Measurements from ENCODE around the gene CGB2. TPM values are rescaled to one million over a fixed set of nuclear protein-coding genes. Genes with fewer than 3 reads are reported as not detected.

The CGB2 gene
- total and polyA plus RNA-seq, 2 of the 13 experiments (the other 11 are each of a cell fraction or from before 2014, with no cell fraction given): not detected

DNA sequence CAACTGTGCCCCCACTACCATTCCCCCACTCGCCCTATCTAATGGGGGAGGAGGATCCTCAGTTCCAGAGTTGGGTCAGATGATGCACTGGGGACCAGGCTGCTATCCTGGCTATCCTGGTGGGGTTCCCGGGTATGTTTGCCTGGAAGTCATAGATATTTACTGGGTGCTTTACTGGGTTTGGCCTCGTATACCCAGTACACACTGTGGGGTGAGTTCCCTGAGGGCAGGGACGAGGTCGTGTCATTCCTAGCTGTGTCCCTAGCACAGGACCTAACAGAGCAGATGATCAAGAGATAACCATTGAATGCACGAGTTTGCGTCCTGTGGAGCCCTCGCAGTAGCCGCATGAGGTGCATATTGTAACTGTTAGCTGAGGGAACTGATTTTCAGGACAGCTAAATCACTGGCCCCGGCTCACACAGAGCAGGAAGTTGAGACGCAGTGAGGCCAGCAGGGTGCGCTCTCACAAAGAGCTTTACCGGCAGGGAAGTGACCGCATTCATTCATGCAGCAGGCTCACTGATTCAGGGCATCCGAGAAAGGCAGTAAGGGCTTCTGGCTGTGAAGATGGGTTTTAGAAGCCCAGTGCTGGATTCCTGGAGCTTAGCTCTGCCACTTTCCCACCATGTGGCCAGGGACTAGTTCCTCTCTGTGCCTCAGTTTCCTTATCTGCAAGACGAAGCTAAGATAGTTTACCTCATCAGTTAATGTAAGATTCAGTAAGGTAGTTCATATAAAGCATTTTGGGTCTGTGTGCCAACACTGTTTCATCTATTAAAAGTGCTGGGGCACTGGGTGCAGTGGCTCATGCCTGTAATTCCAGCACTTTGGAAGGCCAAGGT, 32.0 kb upstream of the CGB2 start (continued):
- TF ChIP-seq, protein P1, sequence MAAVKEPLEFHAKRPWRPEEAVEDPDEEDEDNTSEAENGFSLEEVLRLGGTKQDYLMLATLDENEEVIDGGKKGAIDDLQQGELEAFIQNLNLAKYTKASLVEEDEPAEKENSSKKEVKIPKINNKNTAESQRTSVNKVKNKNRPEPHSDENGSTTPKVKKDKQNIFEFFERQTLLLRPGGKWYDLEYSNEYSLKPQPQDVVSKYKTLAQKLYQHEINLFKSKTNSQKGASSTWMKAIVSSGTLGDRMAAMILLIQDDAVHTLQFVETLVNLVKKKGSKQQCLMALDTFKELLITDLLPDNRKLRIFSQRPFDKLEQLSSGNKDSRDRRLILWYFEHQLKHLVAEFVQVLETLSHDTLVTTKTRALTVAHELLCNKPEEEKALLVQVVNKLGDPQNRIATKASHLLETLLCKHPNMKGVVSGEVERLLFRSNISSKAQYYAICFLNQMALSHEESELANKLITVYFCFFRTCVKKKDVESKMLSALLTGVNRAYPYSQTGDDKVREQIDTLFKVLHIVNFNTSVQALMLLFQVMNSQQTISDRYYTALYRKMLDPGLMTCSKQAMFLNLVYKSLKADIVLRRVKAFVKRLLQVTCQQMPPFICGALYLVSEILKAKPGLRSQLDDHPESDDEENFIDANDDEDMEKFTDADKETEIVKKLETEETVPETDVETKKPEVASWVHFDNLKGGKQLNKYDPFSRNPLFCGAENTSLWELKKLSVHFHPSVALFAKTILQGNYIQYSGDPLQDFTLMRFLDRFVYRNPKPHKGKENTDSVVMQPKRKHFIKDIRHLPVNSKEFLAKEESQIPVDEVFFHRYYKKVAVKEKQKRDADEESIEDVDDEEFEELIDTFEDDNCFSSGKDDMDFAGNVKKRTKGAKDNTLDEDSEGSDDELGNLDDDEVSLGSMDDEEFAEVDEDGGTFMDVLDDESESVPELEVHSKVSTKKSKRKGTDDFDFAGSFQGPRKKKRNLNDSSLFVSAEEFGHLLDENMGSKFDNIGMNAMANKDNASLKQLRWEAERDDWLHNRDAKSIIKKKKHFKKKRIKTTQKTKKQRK (IDR thresholded peaks at IDR 0.05; ENCODE audit: low read length): no peak
- TF ChIP-seq ELF1 (CRISPR knock-in tag; IDR thresholded peaks at IDR 0.05) (0 out of 2 replicates have a peak, but pooled peaks have one; percentile 53), ZFX (CRISPR knock-in tag; IDR thresholded peaks at IDR 0.05; ENCODE audit: low read depth) (no peak), ZNF749 (CRISPR knock-in tag; IDR thresholded peaks at IDR 0.05; ENCODE audit: borderline replicate concordance) (no peak), ELF3 (CRISPR knock-in tag; IDR thresholded peaks at IDR 0.05) (0 out of 2 replicates have a peak, but pooled peaks have one; percentile 42), ZNF205 (CRISPR knock-in tag; IDR thresholded peaks at IDR 0.05) (no peak), RAD21 (CRISPR knock-in tag; IDR thresholded peaks at IDR 0.05) (no peak), SSRP1 (CRISPR knock-in tag; IDR thresholded peaks at IDR 0.05) (no peak), JUN (CRISPR knock-in tag; IDR thresholded peaks at IDR 0.05) (no peak), MAFG (CRISPR knock-in tag; IDR thresholded peaks at IDR 0.05) (no peak), ETV6 (CRISPR knock-in tag; conservative IDR thresholded peaks at IDR 0.05) (no peak), MBD4 (IDR thresholded peaks at IDR 0.05; ENCODE audit: borderline replicate concordance, low read length) (no peak), GLI4 (CRISPR knock-in tag; IDR thresholded peaks at IDR 0.05; ENCODE audit: borderline replicate concordance) (no peak)
- TF ChIP-seq, protein P2, sequence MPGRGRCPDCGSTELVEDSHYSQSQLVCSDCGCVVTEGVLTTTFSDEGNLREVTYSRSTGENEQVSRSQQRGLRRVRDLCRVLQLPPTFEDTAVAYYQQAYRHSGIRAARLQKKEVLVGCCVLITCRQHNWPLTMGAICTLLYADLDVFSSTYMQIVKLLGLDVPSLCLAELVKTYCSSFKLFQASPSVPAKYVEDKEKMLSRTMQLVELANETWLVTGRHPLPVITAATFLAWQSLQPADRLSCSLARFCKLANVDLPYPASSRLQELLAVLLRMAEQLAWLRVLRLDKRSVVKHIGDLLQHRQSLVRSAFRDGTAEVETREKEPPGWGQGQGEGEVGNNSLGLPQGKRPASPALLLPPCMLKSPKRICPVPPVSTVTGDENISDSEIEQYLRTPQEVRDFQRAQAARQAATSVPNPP (CRISPR knock-in tag; IDR thresholded peaks at IDR 0.05): no peak
- TF ChIP-seq, protein P3, sequence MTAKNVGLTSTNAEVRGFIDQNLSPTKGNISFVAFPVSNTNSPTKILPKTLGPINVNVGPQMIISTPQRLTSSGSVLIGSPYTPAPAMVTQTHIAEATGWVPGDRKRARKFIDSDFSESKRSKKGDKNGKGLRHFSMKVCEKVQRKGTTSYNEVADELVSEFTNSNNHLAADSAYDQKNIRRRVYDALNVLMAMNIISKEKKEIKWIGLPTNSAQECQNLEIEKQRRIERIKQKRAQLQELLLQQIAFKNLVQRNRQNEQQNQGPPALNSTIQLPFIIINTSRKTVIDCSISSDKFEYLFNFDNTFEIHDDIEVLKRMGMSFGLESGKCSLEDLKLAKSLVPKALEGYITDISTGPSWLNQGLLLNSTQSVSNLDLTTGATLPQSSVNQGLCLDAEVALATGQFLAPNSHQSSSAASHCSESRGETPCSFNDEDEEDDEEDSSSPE (CRISPR knock-in tag; IDR thresholded peaks at IDR 0.05): no peak
- TF ChIP-seq, protein P4, sequence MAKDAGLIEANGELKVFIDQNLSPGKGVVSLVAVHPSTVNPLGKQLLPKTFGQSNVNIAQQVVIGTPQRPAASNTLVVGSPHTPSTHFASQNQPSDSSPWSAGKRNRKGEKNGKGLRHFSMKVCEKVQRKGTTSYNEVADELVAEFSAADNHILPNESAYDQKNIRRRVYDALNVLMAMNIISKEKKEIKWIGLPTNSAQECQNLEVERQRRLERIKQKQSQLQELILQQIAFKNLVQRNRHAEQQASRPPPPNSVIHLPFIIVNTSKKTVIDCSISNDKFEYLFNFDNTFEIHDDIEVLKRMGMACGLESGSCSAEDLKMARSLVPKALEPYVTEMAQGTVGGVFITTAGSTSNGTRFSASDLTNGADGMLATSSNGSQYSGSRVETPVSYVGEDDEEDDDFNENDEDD (CRISPR knock-in tag; IDR thresholded peaks at IDR 0.05; ENCODE audit: borderline replicate concordance): no peak
- TF ChIP-seq, protein P5, sequence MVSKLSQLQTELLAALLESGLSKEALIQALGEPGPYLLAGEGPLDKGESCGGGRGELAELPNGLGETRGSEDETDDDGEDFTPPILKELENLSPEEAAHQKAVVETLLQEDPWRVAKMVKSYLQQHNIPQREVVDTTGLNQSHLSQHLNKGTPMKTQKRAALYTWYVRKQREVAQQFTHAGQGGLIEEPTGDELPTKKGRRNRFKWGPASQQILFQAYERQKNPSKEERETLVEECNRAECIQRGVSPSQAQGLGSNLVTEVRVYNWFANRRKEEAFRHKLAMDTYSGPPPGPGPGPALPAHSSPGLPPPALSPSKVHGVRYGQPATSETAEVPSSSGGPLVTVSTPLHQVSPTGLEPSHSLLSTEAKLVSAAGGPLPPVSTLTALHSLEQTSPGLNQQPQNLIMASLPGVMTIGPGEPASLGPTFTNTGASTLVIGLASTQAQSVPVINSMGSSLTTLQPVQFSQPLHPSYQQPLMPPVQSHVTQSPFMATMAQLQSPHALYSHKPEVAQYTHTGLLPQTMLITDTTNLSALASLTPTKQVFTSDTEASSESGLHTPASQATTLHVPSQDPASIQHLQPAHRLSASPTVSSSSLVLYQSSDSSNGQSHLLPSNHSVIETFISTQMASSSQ (IDR thresholded peaks at IDR 0.05; ENCODE audit: low read depth): no peak
- TF ChIP-seq, protein P5 (CRISPR knock-in tag; IDR thresholded peaks at IDR 0.05; ENCODE audit: borderline replicate concordance): no peak
